ENCODE data around the gene ADGRG7.
"Not testable (repeated sequence)": the region's sequence is repeated elsewhere in the genome, so short reads cannot be mapped to it uniquely, and the experiment has no call there.

ADGRG7 gene

DNA sequence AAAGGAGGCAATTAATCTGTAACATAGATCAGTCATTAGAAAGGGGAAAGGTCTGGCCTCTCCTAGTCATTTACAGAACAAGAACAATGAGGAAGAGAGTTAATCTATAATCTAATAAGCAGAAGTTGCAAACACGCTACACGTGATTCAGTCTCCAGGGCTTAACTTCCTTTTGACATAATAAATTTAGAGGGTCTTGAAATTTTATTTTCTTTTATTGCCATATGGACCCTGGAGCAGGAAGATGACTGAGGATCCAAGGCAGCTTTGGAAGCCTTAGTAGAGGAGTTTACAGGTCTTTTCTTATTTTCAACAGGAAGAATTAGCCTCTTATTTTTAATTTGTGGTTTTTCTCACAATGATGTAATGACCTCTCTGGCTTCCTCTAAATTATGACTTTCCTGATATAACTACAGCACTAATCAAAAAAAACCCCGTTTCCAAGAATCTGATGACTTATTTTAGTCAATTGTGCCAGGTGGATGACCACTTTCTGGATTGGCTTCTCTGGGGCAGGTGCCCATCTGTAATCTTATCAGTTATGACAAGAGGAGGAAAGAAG is 32.2 kb downstream of the ADGRG7 start:
- in situ Hi-C loops (cut with HindIII; ENCODE audit: low sequenced_read_pairs): no loop called here

- in situ Hi-C loops (cut with HindIII; ENCODE audit: low sequenced_read_pairs): no loop called here
Observed at GRCh38 chr3:100645913-100646312, 36.5 kb downstream of the ADGRG7 start.

GRCh38 chr3:100647171-100647570 is 37.8 kb downstream of the ADGRG7 start:
- in situ Hi-C loops (cut with HindIII; ENCODE audit: low sequenced_read_pairs): no loop called here

- in situ Hi-C loops (cut with HindIII; ENCODE audit: low sequenced_read_pairs): no loop called here
Observed at GRCh38 chr3:100647657-100648056, 38.3 kb downstream of the ADGRG7 start.

GRCh38 chr3:100650651-100651619 is 41.5 kb downstream of the ADGRG7 start:
- in situ Hi-C loops (cut with HindIII; ENCODE audit: low sequenced_read_pairs): no loop called here

GRCh38 chr3:100653604-100654294 is 44.3 kb downstream of the ADGRG7 start:
- in situ Hi-C loops (cut with HindIII; ENCODE audit: low sequenced_read_pairs): no loop called here

DNA sequence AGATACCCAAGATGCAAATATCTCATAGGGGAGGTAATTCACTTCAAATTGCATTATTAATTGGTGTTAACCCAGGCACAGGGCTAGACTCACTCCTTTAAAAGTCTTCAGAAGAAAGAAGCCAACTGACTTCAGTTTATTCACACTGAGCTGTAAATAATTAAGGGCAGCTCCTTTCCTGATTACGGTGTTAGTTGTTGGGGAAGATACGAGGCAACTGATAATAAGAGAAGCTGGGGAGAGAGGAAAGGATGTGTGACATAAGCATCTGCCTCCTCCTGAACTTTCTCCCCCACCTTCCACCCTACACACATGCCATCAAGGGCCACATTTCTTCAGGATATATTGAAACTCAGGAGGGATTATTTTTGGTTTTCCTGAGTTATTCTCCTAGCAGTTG is 47.5 kb downstream of the ADGRG7 start:
- in situ Hi-C loops (cut with HindIII; ENCODE audit: low sequenced_read_pairs): no loop called here

- in situ Hi-C loops (cut with HindIII; ENCODE audit: low sequenced_read_pairs): not testable (repeated sequence)
Observed at GRCh38 chr3:100661294-100661693, 51.9 kb downstream of the ADGRG7 start.

GRCh38 chr3:100662113-100662823 is 52.9 kb downstream of the ADGRG7 start:
- in situ Hi-C loops (cut with HindIII; ENCODE audit: low sequenced_read_pairs): no loop called here

GRCh38 chr3:100665230-100665629 is 55.8 kb downstream of the ADGRG7 start:
- in situ Hi-C loops (cut with HindIII; ENCODE audit: low sequenced_read_pairs): no loop called here

GRCh38 chr3:100666699-100667098 is 57.3 kb downstream of the ADGRG7 start:
- in situ Hi-C loops (cut with HindIII; ENCODE audit: low sequenced_read_pairs): not testable (repeated sequence)

- in situ Hi-C loops (cut with HindIII; ENCODE audit: low sequenced_read_pairs): not testable (repeated sequence)
Observed at GRCh38 chr3:100667316-100667715, 57.9 kb downstream of the ADGRG7 start.

DNA sequence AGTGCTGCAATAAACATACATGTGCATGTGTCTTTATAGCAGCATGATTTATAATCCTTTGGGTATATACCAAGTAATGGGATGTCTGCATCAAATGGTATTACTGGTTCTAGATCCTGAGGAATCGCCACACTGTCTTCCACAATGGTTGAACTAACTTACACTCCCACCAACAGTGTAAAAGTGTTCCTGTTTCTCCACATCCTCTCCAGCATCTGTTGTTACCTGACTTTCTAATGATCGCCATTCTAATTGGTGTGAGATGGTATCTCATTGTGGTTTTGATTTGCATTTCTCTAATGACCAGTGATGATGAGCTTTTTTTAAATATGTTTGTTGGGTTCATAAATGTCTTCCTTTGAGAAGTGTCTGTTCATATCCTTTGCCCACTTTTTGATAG is 61.6 kb downstream of the ADGRG7 start:
- in situ Hi-C loops (cut with HindIII; ENCODE audit: low sequenced_read_pairs): not testable (repeated sequence)

- in situ Hi-C loops (cut with HindIII; ENCODE audit: low sequenced_read_pairs): no loop called here
Observed at GRCh38 chr3:100681496-100681895, 72.1 kb downstream of the ADGRG7 start.

DNA sequence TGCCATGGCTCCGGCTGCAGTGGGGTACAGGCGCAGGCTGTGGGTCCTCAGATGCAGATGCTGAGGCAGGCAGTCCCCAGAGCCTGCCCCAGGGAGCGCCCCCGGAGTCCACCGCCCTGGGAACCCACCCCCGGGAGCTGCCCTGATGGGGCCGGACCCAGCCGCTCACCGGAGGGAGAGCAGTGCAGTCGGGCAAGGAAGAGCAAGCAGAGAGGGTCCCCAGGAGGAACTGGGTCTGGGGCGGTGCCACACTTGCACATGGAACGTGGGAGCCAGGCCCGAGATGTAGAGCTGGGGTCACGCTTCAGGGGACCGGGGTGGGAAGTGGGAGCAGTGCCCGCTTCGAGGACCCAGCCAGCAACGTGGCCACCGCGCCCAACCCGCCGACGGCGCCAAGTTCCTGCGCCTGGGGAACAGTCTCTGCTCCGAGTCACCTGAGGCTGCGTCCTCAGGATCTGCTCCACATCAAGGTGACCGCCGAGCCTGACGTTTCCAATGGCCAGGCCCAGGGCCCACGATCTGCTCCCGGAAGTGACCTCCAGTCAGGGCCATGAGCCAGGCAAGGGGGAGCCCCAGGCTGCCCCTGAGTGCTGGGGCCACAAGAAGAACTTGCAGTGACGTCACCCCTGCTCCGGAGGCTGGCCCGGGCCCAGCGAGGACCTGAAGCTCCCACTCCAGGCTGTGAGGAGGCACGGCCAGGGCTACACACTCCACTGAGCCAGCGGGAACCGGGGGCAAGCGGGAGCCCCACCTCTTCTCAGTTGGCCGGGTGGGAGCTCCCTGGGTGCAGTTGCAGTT is 72.9 kb downstream of the ADGRG7 start:
- in situ Hi-C loops (cut with HindIII; ENCODE audit: low sequenced_read_pairs): no loop called here

DNA sequence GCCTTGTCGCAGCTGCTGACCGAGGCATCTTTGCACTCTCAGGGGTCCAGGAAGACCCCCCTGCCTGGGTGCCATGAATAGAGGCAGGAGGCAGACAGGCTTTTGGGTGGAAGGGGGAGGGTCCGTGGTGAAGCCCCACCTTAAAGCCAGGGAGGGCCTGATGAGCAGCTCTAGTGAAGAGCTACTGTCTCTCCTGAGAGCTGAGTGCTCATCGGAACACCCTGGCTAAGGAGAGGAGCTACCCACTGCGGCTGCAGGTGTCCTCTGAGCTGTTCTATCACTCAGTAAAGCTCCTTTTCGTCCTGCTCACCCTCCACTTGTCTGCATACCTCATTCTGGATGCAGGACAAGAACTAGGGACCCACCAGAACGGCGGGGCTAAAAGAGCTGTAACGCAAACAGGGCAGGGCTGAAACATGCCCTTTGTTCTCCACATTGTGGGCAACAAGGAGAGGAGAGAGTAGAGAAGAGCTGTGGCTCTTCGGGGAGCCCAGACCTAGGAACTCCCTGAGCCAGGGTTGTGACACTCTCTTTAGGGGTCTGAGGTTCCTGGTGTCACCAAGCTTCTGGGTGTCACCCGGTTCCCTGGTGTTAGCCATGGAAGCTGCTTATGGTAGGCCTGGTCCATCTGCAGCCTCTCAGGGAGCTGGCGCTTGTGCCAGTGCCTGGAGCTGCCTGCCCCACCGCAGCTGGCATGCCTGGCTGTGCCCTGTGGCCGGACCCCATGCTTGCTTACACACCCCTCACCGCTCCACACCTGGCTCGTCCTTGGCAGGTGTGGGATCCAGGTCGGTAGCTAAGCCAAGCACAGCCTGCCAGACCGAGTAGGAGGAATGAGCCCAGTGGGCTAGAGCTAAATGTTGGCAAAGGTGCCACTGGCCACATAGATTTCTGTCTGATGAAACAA is 73.7 kb downstream of the ADGRG7 start:
- in situ Hi-C loops (cut with HindIII; ENCODE audit: low sequenced_read_pairs): no loop called here

DNA sequence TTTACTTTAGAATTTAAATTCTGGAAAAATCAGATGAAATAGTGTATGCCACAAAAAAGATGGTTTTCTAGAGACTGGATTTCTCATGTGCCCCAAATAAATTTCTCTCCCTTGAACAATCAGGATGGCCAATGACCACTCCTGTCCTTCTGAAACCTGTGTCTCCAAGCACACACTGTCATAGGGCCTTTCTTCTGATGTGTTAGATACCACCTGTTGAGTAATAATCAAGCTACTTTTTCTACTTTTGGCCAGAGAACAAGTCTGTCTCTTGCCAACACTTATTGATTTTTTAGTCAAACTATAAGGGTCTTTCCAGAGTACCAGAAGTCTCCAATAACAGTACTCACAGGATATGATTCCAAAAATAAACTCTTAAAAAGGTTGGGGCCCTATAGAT is 83.8 kb downstream of the ADGRG7 start:
- in situ Hi-C loops (cut with HindIII; ENCODE audit: low sequenced_read_pairs): no loop called here

GRCh38 chr3:100695696-100696095 is 86.3 kb downstream of the ADGRG7 start:
- in situ Hi-C loops (cut with HindIII; ENCODE audit: low sequenced_read_pairs): no loop called here

- in situ Hi-C loops (cut with HindIII; ENCODE audit: low sequenced_read_pairs): no loop called here
Observed at GRCh38 chr3:100696161-100696560, 86.8 kb downstream of the ADGRG7 start.

Data from endothelial cell of hepatic sinusoid (primary cell).